K562 (cell line): ENCODE data around the gene MEX3D. TPM values are rescaled to one million over a fixed set of nuclear protein-coding genes. Genes with fewer than 3 reads are reported as not detected.
A peak's percentile ranks its signal among the peaks of the same experiment; 100 is the strongest.

Experiments
- CSDE1 ChIP-seq, 2 experiments: fragments of 450-650 bp; IDR thresholded peaks; 2 replicates each; pipeline ENCODE4 v1.6.1; 2016; ENCODE audit warnings: mild to moderate bottlenecking in 1 of 2
- DDX20 ChIP-seq: fragments of 450-650 bp; IDR thresholded peaks from 2 replicates; pipeline ENCODE4 v1.6.1; 2016; ENCODE audit warnings: missing genetic modification characterization, low read depth, mild to moderate bottlenecking, missing compliant biosample characterization, moderate library complexity
- DIDO1 ChIP-seq: fragments of 450-650 bp; IDR thresholded peaks from 2 replicates; pipeline ENCODE4 v1.6.1; 2016; ENCODE audit warnings: low read depth, missing biosample characterization, missing genetic modification characterization
- EP400 ChIP-seq: fragments of 450-650 bp; IDR thresholded peaks from 2 replicates; pipeline ENCODE4 v1.6.1; 2017; ENCODE audit warnings: antibody characterized with exemption, mild to moderate bottlenecking, moderate library complexity
- GTF3C2 ChIP-seq: IDR thresholded peaks from 3 replicates; pipeline ENCODE4 v1.6.1; 2011; ENCODE audit warnings: borderline replicate concordance, mild to moderate bottlenecking, moderate library complexity; ENCODE audit not compliant: insufficient read length; ENCODE audit errors: extremely low read depth
- KLF13 ChIP-seq: fragments of 450-650 bp; IDR thresholded peaks from 2 replicates; pipeline ENCODE4 v1.6.1; 2016; ENCODE audit warnings: missing genetic modification characterization, low read depth, mild to moderate bottlenecking, missing compliant biosample characterization, moderate library complexity, borderline replicate concordance
- MAX ChIP-seq: sonication (generic); formaldehyde crosslinking; IDR thresholded peaks from 2 replicates; pipeline ENCODE4 v1.9.0; 2022; ENCODE audit warnings: mild to moderate bottlenecking, missing genetic modification reagents
- PML ChIP-seq: IDR thresholded peaks from 2 replicates; pipeline ENCODE4 v1.6.1; 2012; ENCODE audit warnings: low read length, inconsistent platforms
- RBFOX2 ChIP-seq: fragments of 200-400 bp; formaldehyde crosslinking; IDR thresholded peaks from 2 replicates; pipeline ENCODE4 v1.6.1; 2017; ENCODE audit warnings: low read depth, mild to moderate bottlenecking, low read length, moderate library complexity
- RBM14 ChIP-seq: fragments of 200-400 bp; formaldehyde crosslinking; IDR thresholded peaks from 2 replicates; pipeline ENCODE4 v1.6.1; 2018; ENCODE audit warnings: low read depth, mild to moderate bottlenecking, low read length, moderate library complexity, borderline replicate concordance; ENCODE audit not compliant: insufficient read depth
- RBM15 ChIP-seq: fragments of 200-400 bp; formaldehyde crosslinking; IDR thresholded peaks from 2 replicates; pipeline ENCODE4 v1.6.1; 2018; ENCODE audit warnings: mild to moderate bottlenecking, low read length, moderate library complexity; ENCODE audit not compliant: insufficient read depth
- RBM39 ChIP-seq: fragments of 200-400 bp; formaldehyde crosslinking; optimal IDR thresholded peaks from 2 replicates; pipeline ENCODE3; 2018; ENCODE audit warnings: low read depth, low read length
- SAFB2 ChIP-seq: fragments of 200-400 bp; formaldehyde crosslinking; IDR thresholded peaks from 2 replicates; pipeline ENCODE4 v1.6.1; 2018; ENCODE audit warnings: borderline replicate concordance, low read length, low read depth, moderate library complexity; ENCODE audit not compliant: severe bottlenecking
- UBTF ChIP-seq, 2 experiments: IDR thresholded peaks; 2 replicates each; pipeline ENCODE4 v1.6.1; 2012; ENCODE audit warnings: improper control_type of control experiment in 2 of 2, low read depth in 2 of 2, low read length in 2 of 2, borderline replicate concordance in 1 of 2
- ZC3H8 ChIP-seq: fragments of 450-650 bp; IDR thresholded peaks from 2 replicates; pipeline ENCODE4 v1.6.1; 2017
- ZNF12 ChIP-seq: sonication (generic); formaldehyde crosslinking; IDR thresholded peaks from 2 replicates; pipeline ENCODE4 v1.4.0; 2020; ENCODE audit warnings: mild to moderate bottlenecking, missing genetic modification reagents
- ZNF121 ChIP-seq: sonication (generic); formaldehyde crosslinking; conservative IDR thresholded peaks from 2 replicates; pipeline ENCODE4 v1.8.0; 2022; ENCODE audit warnings: missing genetic modification reagents
- ZNF184 ChIP-seq: sonication (generic); formaldehyde crosslinking; IDR thresholded peaks from 2 replicates; pipeline ENCODE4 v1.5.0; 2020; ENCODE audit warnings: missing genetic modification reagents
- ZNF311 ChIP-seq: fragments of 250-450 bp; sonication (Bioruptor Pico); IDR thresholded peaks from 2 replicates; pipeline ENCODE4 v1.4.0; 2020; ENCODE audit warnings: mild to moderate bottlenecking, moderate library complexity
- ZNF695 ChIP-seq: fragments of 450-650 bp; formaldehyde crosslinking; IDR thresholded peaks from 2 replicates; pipeline ENCODE4 v1.4.0; 2020; ENCODE audit warnings: mild to moderate bottlenecking, moderate library complexity
- ZNF76 ChIP-seq: fragments of 250-450 bp; sonication (Bioruptor Pico); IDR thresholded peaks from 2 replicates; pipeline ENCODE4 v1.4.0; 2020; ENCODE audit warnings: mild to moderate bottlenecking, moderate library complexity, borderline replicate concordance
- polyA plus RNA-seq, 8 experiments: library from polyadenylated mRNA; depleted of rRNA in 4 of 8; stranded (reverse) in 5 of 8; unstranded in 3 of 8; fragments of >200 nt; fragmentation: Nextera tagmentation in 2 of 8; fragmentation: Illumina TruSeq in 1 of 8; extraction: Ambion mirVana in 2 of 8; extraction: Trizol in 1 of 8; gene quantifications; 2 replicates each; pipeline versions ENCODE4 v1.2.1 to v1.2.3, GENCODE V29; 2011 to 2014; ENCODE audit warnings: inconsistent platforms in 1 of 8, missing spikeins in 1 of 8
- total RNA-seq, 7 experiments: library from RNA; depleted of rRNA in 6 of 7; stranded (reverse); fragments of >200 nt in 6 of 7; fragmentation: Illumina TruSeq in 2 of 7; extraction: Trizol in 2 of 7; gene quantifications; 2 replicates each; pipeline versions ENCODE4 v1.2.1 to v1.2.3, GENCODE V29; 2011 to 2021; ENCODE audit warnings: low replicate concordance in 1 of 7
- TF ChIP-seq, protein P1 (sequence below): fragments of 250-450 bp; sonication (Bioruptor Pico); IDR thresholded peaks from 2 replicates; pipeline ENCODE4 v1.5.0; 2021

The MEX3D gene
- total and polyA plus RNA-seq, 9 of the 15 experiments (the other 6 are each of a cell fraction or from before 2014, with no cell fraction given), result 1.7 to 39.3 (median 5.7) TPM

- TF ChIP-seq PML (no peak), EP400 (peak; percentile 86), ZC3H8 (no peak), UBTF (IDR thresholded peaks at IDR 0.05; ENCODE audit: borderline replicate concordance in 1 of 2, low read depth in 2 of 2, low read length in 2 of 2) (no peak), ZNF184 (CRISPR knock-in tag) (no peak), ZNF76 (no peak), RBFOX2 (peak; percentile 73), KLF13 (peak; percentile 83), ZNF311 (no peak), DIDO1 (tag) (no peak), RBM39 (no peak), GTF3C2 (no peak), MAX (CRISPR knock-in tag) (peak; percentile 96), RBM14 (no peak), CSDE1 (IDR thresholded peaks at IDR 0.05) (no peak), ZNF12 (CRISPR knock-in tag) (0 out of 2 replicates have a peak, but pooled peaks have one; percentile 26), SAFB2 (no peak), RBM15 (no peak), DDX20 (no peak), ZNF695 (CRISPR knock-in tag) (no peak), ZNF121 (CRISPR knock-in tag) (no peak)
- TF ChIP-seq, protein P1, sequence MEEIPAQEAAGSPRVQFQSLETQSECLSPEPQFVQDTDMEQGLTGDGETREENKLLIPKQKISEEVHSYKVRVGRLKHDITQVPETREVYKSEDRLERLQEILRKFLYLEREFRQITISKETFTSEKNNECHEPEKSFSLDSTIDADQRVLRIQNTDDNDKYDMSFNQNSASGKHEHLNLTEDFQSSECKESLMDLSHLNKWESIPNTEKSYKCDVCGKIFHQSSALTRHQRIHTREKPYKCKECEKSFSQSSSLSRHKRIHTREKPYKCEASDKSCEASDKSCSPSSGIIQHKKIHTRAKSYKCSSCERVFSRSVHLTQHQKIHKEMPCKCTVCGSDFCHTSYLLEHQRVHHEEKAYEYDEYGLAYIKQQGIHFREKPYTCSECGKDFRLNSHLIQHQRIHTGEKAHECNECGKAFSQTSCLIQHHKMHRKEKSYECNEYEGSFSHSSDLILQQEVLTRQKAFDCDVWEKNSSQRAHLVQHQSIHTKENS, result no peak
Measured at GRCh38 chr19:1507763-1508506, 60.2 kb downstream of the MEX3D start (continued).
